ENCODE results near the gene RHOT2. TPM values are rescaled to one million over a fixed set of nuclear protein-coding genes. Genes with fewer than 3 reads are reported as not detected.
A peak's percentile ranks its signal among the peaks of the same experiment; 100 is the strongest.

Gene RHOT2
- total RNA-seq, 1 donor from 2014 or later, result 189 TPM

DNA sequence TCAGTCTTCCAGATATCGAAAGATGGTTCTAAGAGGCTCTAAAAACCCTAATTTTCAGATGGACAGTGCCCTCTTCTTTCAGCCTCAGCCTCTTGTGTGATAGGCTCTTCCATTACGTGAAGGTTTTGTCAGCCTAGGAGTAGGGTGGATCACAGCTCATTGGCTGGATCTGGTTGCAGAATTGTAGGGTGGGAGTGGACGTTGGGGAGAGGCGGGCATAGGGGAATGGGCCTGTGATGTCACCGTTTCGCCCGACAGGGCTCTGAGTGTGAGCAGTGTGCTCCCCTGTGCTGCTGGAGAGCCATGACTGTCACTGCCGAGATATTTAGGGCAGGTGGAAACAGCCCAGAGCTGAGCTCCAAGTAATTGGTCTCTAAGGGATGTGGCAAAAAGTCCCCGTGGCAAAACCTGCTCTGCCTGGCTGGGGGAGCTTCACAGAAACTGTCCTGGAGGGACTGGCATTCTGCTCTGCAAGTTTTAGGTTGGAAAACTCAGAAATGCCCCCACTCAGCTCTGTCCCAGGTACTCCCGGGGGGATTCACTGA, 43.3 kb upstream of the RHOT2 start:
- no peak overlapping the region for H3K4me3 Mint-ChIP-seq
- H3K27ac Mint-ChIP-seq (ENCODE audit: unreplicated experiment), result no peak overlapping the region
- H3K9me3 Mint-ChIP-seq, result no peaks in the 10 kb centered on the region
- H3K36me3 Mint-ChIP-seq (ENCODE audit: low read depth), result peaks cover 3% of the 10 kb centered on the region
- DNase-seq (ENCODE audit: low read depth, low spot score), result no peak
- H3K4me1 Mint-ChIP-seq, result peaks cover 24% of the 10 kb centered on the region
- no peaks in the 10 kb centered on the region for H3K27me3 Mint-ChIP-seq (ENCODE audit: low read depth)
- TF ChIP-seq, protein P1, sequence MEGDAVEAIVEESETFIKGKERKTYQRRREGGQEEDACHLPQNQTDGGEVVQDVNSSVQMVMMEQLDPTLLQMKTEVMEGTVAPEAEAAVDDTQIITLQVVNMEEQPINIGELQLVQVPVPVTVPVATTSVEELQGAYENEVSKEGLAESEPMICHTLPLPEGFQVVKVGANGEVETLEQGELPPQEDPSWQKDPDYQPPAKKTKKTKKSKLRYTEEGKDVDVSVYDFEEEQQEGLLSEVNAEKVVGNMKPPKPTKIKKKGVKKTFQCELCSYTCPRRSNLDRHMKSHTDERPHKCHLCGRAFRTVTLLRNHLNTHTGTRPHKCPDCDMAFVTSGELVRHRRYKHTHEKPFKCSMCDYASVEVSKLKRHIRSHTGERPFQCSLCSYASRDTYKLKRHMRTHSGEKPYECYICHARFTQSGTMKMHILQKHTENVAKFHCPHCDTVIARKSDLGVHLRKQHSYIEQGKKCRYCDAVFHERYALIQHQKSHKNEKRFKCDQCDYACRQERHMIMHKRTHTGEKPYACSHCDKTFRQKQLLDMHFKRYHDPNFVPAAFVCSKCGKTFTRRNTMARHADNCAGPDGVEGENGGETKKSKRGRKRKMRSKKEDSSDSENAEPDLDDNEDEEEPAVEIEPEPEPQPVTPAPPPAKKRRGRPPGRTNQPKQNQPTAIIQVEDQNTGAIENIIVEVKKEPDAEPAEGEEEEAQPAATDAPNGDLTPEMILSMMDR (conservative IDR thresholded peaks at IDR 0.05), result no peak

DNA sequence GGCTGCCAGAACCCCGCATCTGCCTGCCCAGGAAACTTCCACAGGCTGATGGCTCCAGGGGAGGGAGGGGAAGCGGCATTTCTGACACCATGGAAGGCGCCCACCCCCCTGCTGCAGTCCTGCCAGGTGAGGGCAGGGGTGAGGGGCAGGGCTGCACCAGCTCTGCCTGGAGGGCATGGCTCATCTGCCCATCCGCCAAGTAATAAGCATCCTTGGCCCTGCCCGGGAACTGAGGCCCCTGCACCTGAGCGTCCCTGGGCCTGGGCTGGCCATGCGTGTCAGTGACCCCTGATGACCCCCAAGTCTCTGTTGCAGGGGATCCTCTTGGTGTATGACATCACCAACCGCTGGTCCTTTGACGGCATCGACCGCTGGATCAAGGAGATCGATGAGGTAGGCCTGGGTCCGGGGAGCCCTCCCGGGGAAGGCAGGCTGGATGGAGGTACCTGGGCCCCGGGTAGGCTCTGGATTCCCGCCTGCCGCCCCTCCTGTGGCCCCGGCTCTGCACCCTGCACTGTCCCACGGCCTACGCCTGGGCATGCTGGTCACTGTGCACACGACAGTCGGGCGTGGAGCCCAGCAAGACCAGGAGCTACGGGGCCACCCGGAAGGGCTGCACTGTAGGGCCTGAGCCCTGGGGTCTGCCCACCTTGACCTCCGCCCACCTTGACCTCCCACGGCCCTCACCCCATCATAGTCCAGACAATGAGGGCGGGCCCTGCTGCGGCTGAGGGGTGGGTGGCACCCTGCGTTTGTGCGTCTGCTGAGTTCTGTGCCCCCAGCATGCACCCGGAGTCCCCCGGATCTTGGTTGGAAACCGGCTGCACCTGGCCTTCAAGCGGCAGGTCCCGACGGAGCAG, 42.6 kb upstream of the RHOT2 start:
- TF ChIP-seq, protein P1 (conservative IDR thresholded peaks at IDR 0.05), result no peak
- Mint-ChIP-seq H3K36me3 (ENCODE audit: low read depth) (peaks cover 3% of the 10 kb centered on the region), H3K4me1 (peaks cover 30% of the 10 kb centered on the region), H3K9me3 (no peaks in the 10 kb centered on the region), H3K4me3 (no peak overlapping the region), H3K27me3 (ENCODE audit: low read depth) (peaks cover 2% of the 10 kb centered on the region), H3K27ac (ENCODE audit: unreplicated experiment) (no peak overlapping the region)
- DNase-seq (ENCODE audit: low read depth, low spot score), result no peak

DNA sequence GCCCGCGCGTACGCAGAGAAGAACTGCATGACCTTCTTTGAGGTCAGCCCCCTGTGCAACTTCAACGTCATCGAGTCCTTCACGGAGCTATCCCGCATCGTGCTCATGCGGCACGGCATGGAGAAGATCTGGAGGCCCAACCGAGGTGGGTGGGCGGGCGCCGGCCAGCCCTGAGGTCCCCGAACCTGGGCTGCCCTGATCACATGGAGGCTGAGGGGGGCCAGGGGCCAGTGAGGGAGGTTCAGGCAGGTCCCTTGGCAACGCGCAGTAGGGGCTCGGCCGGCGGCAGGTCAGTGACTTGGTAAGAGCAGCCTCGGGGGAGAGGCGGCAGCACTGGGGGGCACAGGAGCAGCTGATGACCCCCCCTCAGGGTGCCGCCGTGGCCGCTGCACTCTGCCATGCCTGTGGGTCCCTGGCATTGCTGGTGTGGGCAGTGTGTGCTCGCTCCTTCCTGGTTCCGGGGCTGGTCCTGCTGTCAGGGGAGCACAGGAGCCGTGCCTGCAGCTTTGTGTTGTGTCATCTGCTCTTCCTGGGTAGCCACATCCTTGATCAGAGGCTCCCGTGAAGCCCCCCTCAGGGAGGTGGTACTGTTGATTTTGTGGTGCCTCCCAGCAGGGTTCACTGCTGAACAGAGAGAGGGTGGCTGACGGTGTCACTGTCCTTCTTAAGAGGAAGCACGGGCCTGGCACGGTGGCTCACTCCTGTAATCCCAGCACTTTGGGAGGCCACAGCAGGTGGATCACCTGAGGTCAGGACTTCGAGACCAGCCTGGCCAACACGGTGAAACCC, 41.8 kb upstream of the RHOT2 start:
- DNase-seq (ENCODE audit: low read depth, low spot score), result no peak
- TF ChIP-seq, protein P1 (conservative IDR thresholded peaks at IDR 0.05), result no peak
- peaks cover 2% of the 10 kb centered on the region for H3K27me3 Mint-ChIP-seq (ENCODE audit: low read depth)
- no peak overlapping the region for H3K27ac Mint-ChIP-seq (ENCODE audit: unreplicated experiment)
- H3K4me1 Mint-ChIP-seq, result peaks cover 30% of the 10 kb centered on the region
- H3K9me3 Mint-ChIP-seq, result no peaks in the 10 kb centered on the region
- peaks cover 3% of the 10 kb centered on the region for H3K36me3 Mint-ChIP-seq (ENCODE audit: low read depth)
- peak overlapping the region; percentile 54 for H3K4me3 Mint-ChIP-seq

DNA sequence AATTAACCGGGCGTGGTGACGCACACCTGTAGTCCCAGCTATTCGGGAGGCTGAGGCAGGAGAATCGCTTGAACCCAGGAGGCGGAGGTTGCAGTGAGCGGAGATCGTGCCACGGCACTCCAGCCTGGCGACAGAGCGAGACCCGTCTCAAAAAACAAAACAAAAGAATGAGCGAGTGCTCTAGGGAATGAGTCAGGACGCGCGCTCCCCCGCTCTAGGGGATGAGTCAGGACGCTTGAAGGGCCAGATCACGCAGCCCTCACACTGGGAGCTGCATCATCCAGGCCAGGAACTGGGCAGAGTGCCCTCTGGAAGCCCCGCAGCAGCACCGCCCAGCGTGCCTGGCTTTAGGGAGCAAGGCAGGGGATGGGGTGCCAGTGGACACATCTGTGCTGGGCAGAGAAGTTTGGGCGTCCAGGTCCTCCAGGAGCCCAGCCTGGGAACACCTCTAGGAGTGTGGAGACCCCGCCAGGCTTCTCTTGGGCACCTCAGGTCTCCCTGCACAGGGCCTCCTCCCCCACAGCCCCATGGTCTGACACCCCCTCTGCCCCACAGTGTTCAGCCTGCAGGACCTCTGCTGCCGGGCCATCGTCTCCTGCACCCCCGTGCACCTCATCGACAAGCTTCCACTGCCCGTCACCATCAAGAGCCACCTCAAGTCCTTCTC, 41.0 kb upstream of the RHOT2 start:
- Mint-ChIP-seq H3K9me3 (no peaks in the 10 kb centered on the region), H3K27ac (ENCODE audit: unreplicated experiment) (no peak overlapping the region), H3K4me3 (peak overlapping the region; percentile 54)

More for the DNA sequence above, 41.0 kb upstream of the RHOT2 start:
- TF ChIP-seq, protein P1 (conservative IDR thresholded peaks at IDR 0.05), result no peak
- DNase-seq (ENCODE audit: low read depth, low spot score), result no peak
- peaks cover 3% of the 10 kb centered on the region for H3K36me3 Mint-ChIP-seq (ENCODE audit: low read depth)
- H3K4me1 Mint-ChIP-seq, result peaks cover 25% of the 10 kb centered on the region
- peaks cover 2% of the 10 kb centered on the region for H3K27me3 Mint-ChIP-seq (ENCODE audit: low read depth)
